Measurements from ENCODE around the gene AQP5.

The AQP5 gene

GRCh38 chr12:49961111-49961922 lies at the start of gene AQP5:
Gene AQP5 (plus strand): TSS chr12:49961872. CDS start chr12:49962018, 146 bp downstream.
- DNase-seq = no peak

GRCh38 chr12:49912345-49913255 lies 49.1 kb upstream of the AQP5 start:
- no peak for DNase-seq

GRCh38 chr12:49916129-49916919 lies 45.3 kb upstream of the AQP5 start:
- DNase-seq = no peak

GRCh38 chr12:49917166-49917787 lies 44.4 kb upstream of the AQP5 start:
- no peak for DNase-seq

GRCh38 chr12:49917788-49918173 lies 43.9 kb upstream of the AQP5 start:
- DNase-seq = no peak

- no peak for DNase-seq
Observed at GRCh38 chr12:49920241-49920914, 41.3 kb upstream of the AQP5 start.

GRCh38 chr12:49920915-49921286 lies 40.8 kb upstream of the AQP5 start:
- DNase-seq = no peak

GRCh38 chr12:49921299-49921698 lies 40.4 kb upstream of the AQP5 start:
- no peak for DNase-seq

GRCh38 chr12:49921936-49922335 lies 39.7 kb upstream of the AQP5 start:
- DNase-seq = no peak

GRCh38 chr12:49922349-49923034 lies 39.2 kb upstream of the AQP5 start:
- DNase-seq = no peak

GRCh38 chr12:49923035-49923644 lies 38.5 kb upstream of the AQP5 start:
- DNase-seq = no peak

- DNase-seq = no peak
Observed at GRCh38 chr12:49923880-49924556, 37.7 kb upstream of the AQP5 start.

GRCh38 chr12:49924628-49925246 lies 36.9 kb upstream of the AQP5 start:
- DNase-seq = no peak

- DNase-seq = no peak
Observed at GRCh38 chr12:49925433-49926204, 36.1 kb upstream of the AQP5 start.

- no peak for DNase-seq
Observed at GRCh38 chr12:49928471-49928870, 33.2 kb upstream of the AQP5 start.

- DNase-seq = no peak
Observed at GRCh38 chr12:49929581-49929980, 32.1 kb upstream of the AQP5 start.

GRCh38 chr12:49930515-49931288 lies 31.0 kb upstream of the AQP5 start:
- no peak for DNase-seq

GRCh38 chr12:49932023-49932422 lies 29.6 kb upstream of the AQP5 start:
- no peak for DNase-seq
